Mesenchymal stem cell (in vitro differentiated cells and primary cell): Measurements from ENCODE around the gene SMTN.

Source experiments
- DNase-seq: peaks from one replicate; pipeline ENCODE4 v3.0.0-alpha.2; 2013
- H2AFZ ChIP-seq: one replicate; pipeline ENCODE4 v1.6.1; 2013; ENCODE audit warnings: low read depth, mild to moderate bottlenecking, control low read depth, inconsistent platforms, low read length, moderate library complexity
- H2AK5ac ChIP-seq: 2 replicates; pipeline ENCODE4 v1.6.1; 2013; ENCODE audit warnings: low read length, moderate library complexity, mild to moderate bottlenecking, inconsistent platforms; ENCODE audit not compliant: severe bottlenecking
- H2BK120ac ChIP-seq: one replicate; pipeline ENCODE4 v1.6.1; 2013; ENCODE audit warnings: low read depth, mild to moderate bottlenecking, inconsistent platforms, low read length, moderate library complexity
- H2BK12ac ChIP-seq, 2 experiments: one replicate each; pipeline ENCODE4 v1.6.1; 2013; ENCODE audit warnings: inconsistent platforms in 2 of 2, low read length in 2 of 2, mild to moderate bottlenecking in 2 of 2, moderate library complexity in 2 of 2, control low read depth in 1 of 2
- H2BK15ac ChIP-seq: one replicate; pipeline ENCODE4 v1.6.1; 2013; ENCODE audit warnings: mild to moderate bottlenecking, low read depth, inconsistent platforms; ENCODE audit not compliant: poor library complexity, severe bottlenecking
- H2BK5ac ChIP-seq: 2 replicates; pipeline ENCODE4 v1.6.1; 2013; ENCODE audit warnings: low read depth, mild to moderate bottlenecking, low read length, control low read depth, inconsistent platforms; ENCODE audit not compliant: poor library complexity, severe bottlenecking
- H3K14ac ChIP-seq, 2 experiments: one replicate each; pipeline ENCODE4 v1.6.1; 2013; ENCODE audit warnings: inconsistent platforms in 2 of 2, low read length in 2 of 2, control low read depth in 1 of 2, mild to moderate bottlenecking in 1 of 2, moderate library complexity in 1 of 2
- H3K18ac ChIP-seq, 2 experiments: one replicate each; pipeline ENCODE4 v1.6.1; 2013; ENCODE audit warnings: inconsistent platforms in 2 of 2, low read length in 2 of 2, control low read depth in 1 of 2, low read depth in 1 of 2, mild to moderate bottlenecking in 1 of 2
- H3K23ac ChIP-seq, 2 experiments: one replicate each; pipeline ENCODE4 v1.6.1; 2013; ENCODE audit warnings: inconsistent platforms in 2 of 2, low read length in 2 of 2, mild to moderate bottlenecking in 2 of 2, moderate library complexity in 2 of 2, control low read depth in 1 of 2
- H3K27ac ChIP-seq: 2 replicates; pipeline ENCODE4 v1.5.1; 2013; ENCODE audit warnings: mild to moderate bottlenecking, moderate library complexity, low read length, control low read depth, inconsistent platforms; ENCODE audit not compliant: poor library complexity, severe bottlenecking
- H3K27me3 ChIP-seq, 2 experiments: 2 replicates each; pipeline versions ENCODE4 v1.6.1 to v1.7.0; 2013; ENCODE audit warnings: low read length in 2 of 2, mild to moderate bottlenecking in 2 of 2, moderate library complexity in 2 of 2, control low read depth in 1 of 2, inconsistent platforms in 1 of 2; ENCODE audit not compliant: control insufficient read depth in 1 of 2, insufficient read depth in 1 of 2
- H3K36me3 ChIP-seq, 2 experiments: 2 replicates each; pipeline versions ENCODE4 v1.6.1 to v1.7.0; 2013; ENCODE audit warnings: low read length in 2 of 2, control low read depth in 1 of 2, inconsistent platforms in 1 of 2, low read depth in 1 of 2, mild to moderate bottlenecking in 1 of 2; ENCODE audit not compliant: insufficient read depth in 2 of 2, control insufficient read depth in 1 of 2
- H3K4ac ChIP-seq, 2 experiments: one replicate each; pipeline ENCODE4 v1.6.1; 2013; ENCODE audit warnings: inconsistent platforms in 2 of 2, low read length in 2 of 2, mild to moderate bottlenecking in 2 of 2, moderate library complexity in 2 of 2, control low read depth in 1 of 2, low read depth in 1 of 2
- H3K4me1 ChIP-seq: 2 replicates; pipeline ENCODE4 v1.6.1; 2013; ENCODE audit warnings: low read depth, low read length, control low read depth; ENCODE audit not compliant: control insufficient read depth, insufficient read depth
- H3K4me2 ChIP-seq: 2 replicates; pipeline ENCODE4 v1.6.1; 2013; ENCODE audit warnings: low read length, mild to moderate bottlenecking, inconsistent platforms; ENCODE audit not compliant: poor library complexity, severe bottlenecking
- H3K4me3 ChIP-seq, 2 experiments: 2 replicates each; pipeline versions ENCODE4 v1.5.1 to v1.7.0; 2013; ENCODE audit warnings: low read length in 2 of 2, mild to moderate bottlenecking in 2 of 2, control low read depth in 1 of 2, low read depth in 1 of 2; ENCODE audit not compliant: insufficient read depth in 1 of 2
- H3K79me1 ChIP-seq: replicated peaks from 2 replicates; pipeline ENCODE4 v1.6.1; 2013; ENCODE audit warnings: mild to moderate bottlenecking, control low read depth, low read length, inconsistent platforms; ENCODE audit not compliant: poor library complexity, severe bottlenecking
- H3K9ac ChIP-seq: 2 replicates; pipeline ENCODE4 v1.7.0; 2013; ENCODE audit warnings: mild to moderate bottlenecking, low read length, moderate library complexity
- H3K9me3 ChIP-seq: 2 replicates; pipeline ENCODE4 v1.7.0; 2013; ENCODE audit warnings: mild to moderate bottlenecking, low read length; ENCODE audit not compliant: control insufficient read depth
- H4K8ac ChIP-seq: one replicate; pipeline ENCODE4 v1.6.1; 2013; ENCODE audit warnings: inconsistent platforms, mild to moderate bottlenecking, low read length, moderate library complexity
- H4K91ac ChIP-seq: one replicate; pipeline ENCODE4 v1.6.1; 2013; ENCODE audit warnings: mild to moderate bottlenecking, low read length, inconsistent platforms
- WGBS: methylation state at CpG from one replicate; pipeline ENCODE4 v1.1.7; 2013; ENCODE audit warnings: mixed read lengths; 5-methylcytosine and 5-hydroxymethylcytosine counted together

SMTN gene

DNA sequence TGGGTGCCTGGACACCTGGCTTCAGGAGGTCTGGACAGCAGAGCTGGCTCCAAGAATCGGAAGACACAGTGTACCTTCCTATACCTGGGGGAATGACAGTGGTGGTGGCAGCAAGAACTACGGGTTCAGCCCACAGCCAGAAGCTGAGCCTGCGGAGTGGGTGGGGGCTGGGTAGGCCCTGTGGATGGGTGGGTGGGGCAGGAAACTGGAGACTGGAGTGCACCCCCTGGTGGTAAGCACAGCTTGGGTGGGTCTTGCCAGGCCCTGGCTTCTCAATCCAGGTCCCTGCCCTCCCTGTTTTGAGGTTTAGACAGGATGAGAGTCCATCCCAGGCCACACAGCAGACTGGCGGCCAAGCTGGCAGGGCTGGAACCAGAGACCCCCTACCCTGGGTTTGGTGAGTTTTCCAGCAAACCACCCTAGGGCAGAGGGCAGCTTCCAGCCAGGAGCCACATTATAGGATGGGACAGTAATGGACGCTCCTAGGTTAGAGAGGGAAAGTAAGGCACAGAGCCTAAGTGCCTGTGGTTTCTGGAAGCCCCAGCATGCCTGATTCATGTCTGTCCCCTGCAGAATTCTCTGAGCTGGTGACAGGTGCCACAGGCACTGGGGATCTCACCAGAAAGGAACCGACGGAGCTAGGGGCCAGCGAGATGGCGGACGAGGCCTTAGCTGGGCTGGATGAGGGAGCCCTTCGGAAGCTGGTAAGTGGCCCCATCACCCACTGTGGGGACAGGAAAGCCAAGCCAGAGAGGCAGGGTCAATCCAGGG lies 1.7 kb downstream of the SMTN start:
- Histone ChIP-seq H2BK5ac (no peak overlapping the region), H2BK15ac (no peak overlapping the region), H3K14ac (no peak overlapping the region), H3K36me3 (peaks cover 24 to 32% of the 10 kb centered on the region in 2 experiments), H3K27me3 (no peaks in the 10 kb centered on the region), H3K4ac (no peak overlapping the region), H3K4me2 (peak overlapping the region; percentile 61), H3K79me1 (peaks cover 10% of the 10 kb centered on the region), H2AFZ (no peak overlapping the region), H3K18ac (peak overlapping the region in 1 of 2 experiments; percentile 40), H2BK12ac (peak overlapping the region in 1 of 2 experiments; percentile 83), H3K23ac (peak overlapping the region in 1 of 2 experiments; percentile 75), H4K8ac (no peak overlapping the region), H3K9me3 (no peaks in the 10 kb centered on the region), H2AK5ac (peak overlapping the region; percentile 21), H2BK120ac (no peak overlapping the region), H3K9ac (peak overlapping the region; percentile 95), H3K27ac (peak overlapping the region; percentile 74), H3K4me1 (peaks cover 51% of the 10 kb centered on the region), H3K4me3 (peak overlapping the region in 1 of 2 experiments; percentile 94), H4K91ac (no peak overlapping the region)
- WGBS, result 82% methylated on average over 11 of the region's 11 CpGs
- DNase-seq, result peak; percentile 73

DNA sequence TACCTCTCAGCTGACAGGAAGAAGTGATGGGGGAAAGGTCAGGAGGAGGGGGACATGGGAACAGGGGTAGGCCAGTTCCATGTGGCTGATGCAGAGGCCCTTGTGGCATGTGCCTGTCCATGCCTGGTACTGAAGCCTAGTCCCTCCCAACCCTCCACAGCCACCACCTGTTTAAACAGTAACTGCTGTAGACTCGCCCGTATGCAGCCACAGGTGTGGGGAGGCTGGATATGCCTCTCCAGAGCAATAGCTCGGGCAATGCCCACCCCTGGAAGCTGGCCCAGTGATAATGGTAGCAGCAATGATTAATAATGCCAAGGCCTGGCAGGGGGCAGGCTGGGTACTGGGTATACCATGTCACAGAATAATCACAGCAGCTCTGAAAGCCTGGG lies 2.3 kb downstream of the SMTN start:
- Histone ChIP-seq H3K27me3 (no peaks in the 10 kb centered on the region), H3K4me2 (peak overlapping the region; percentile 30), H3K27ac (peak overlapping the region; percentile 75), H3K14ac (no peak overlapping the region), H3K4ac (no peak overlapping the region), H2BK120ac (no peak overlapping the region), H2BK5ac (no peak overlapping the region), H3K4me1 (peaks cover 54% of the 10 kb centered on the region), H2BK15ac (no peak overlapping the region), H4K8ac (no peak overlapping the region), H3K79me1 (peaks cover 13% of the 10 kb centered on the region), H3K18ac (no peak overlapping the region), H3K23ac (no peak overlapping the region), H4K91ac (no peak overlapping the region), H3K36me3 (peaks cover 30 to 38% of the 10 kb centered on the region in 2 experiments), H2BK12ac (peak overlapping the region in 1 of 2 experiments; percentile 83), H2AFZ (no peak overlapping the region), H3K9me3 (no peaks in the 10 kb centered on the region), H2AK5ac (peak overlapping the region; percentile 21), H3K9ac (peak overlapping the region; percentile 95), H3K4me3 (peak overlapping the region in 1 of 2 experiments; percentile 94)
- no peak for DNase-seq
- 93% methylated on average over 3 of the region's 3 CpGs for WGBS

DNA sequence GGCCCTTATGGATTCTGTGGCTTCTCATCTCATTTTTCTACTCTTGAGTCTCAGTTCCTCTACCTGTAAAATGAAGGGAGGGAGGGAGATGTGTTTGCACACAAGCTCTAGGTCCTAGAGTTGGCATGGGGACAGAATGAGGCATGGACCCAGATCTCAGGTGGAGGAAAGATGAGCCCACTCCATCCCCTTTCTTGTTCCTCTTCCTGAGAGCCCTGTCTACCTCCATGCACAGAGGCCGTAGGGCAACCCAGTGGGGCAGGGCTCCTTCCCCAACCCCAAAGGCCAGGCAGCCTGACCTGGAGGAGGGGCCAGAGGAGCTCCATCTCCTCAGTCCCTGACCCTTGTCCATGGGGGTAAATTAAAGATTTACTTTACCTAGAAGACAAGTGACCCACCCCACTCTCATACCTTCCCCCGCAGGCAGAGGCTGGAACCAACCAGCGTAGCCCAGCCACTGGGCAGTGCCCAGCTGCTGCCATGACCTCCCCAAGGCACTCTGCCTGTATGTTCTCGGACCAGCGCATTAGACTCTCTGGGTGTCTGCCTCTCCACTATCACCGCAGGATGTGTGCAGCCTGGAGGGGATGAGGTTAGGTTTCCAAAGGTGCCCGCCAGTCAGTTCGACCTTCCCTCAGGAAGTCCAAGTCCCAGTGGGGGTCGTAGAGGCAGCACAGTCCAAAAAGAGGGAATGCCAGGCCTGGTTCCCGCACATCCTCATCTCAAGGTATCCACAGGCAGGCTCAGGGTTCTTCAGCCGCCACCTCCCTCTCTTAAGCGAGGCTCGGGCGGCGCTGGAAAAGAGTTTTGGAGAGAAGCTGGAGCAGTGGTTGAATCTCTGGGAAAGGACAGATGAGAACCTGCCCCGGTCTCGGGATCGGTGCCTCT lies 3.0 kb downstream of the SMTN start:
- Histone ChIP-seq H3K4me2 (peak overlapping the region; percentile 54), H2AK5ac (peak overlapping the region; percentile 47), H3K4me1 (peaks cover 56% of the 10 kb centered on the region), H3K4me3 (peak overlapping the region; percentile 51 to 94), H2AFZ (no peak overlapping the region), H4K91ac (peak overlapping the region; percentile 88), H3K23ac (no peak overlapping the region), H3K4ac (peak overlapping the region; percentile 42 to 71), H3K9ac (peak overlapping the region; percentile 95), H3K36me3 (peaks cover 37 to 46% of the 10 kb centered on the region in 2 experiments), H3K79me1 (peaks cover 16% of the 10 kb centered on the region), H2BK15ac (no peak overlapping the region), H3K14ac (peak overlapping the region in 1 of 2 experiments; percentile 8), H4K8ac (peak overlapping the region; percentile 59), H3K18ac (peak overlapping the region in 1 of 2 experiments; percentile 55), H2BK12ac (peak overlapping the region; percentile 11 to 21), H3K9me3 (no peaks in the 10 kb centered on the region), H3K27me3 (no peaks in the 10 kb centered on the region), H2BK5ac (peak overlapping the region; percentile 5), H2BK120ac (no peak overlapping the region), H3K27ac (peak overlapping the region; percentile 75)
- 37% methylated on average over 18 of the region's 18 CpGs for WGBS
- DNase-seq, result no peak
